H9 (cell line): ENCODE data around the gene PXDN. TPM values are rescaled to one million over a fixed set of nuclear protein-coding genes. Genes with fewer than 3 reads are reported as not detected.
A peak's percentile ranks its signal among the peaks of the same experiment; 100 is the strongest.

Experiments
- DNase-seq: peaks from one replicate; pipeline ENCODE4 v3.0.0-alpha.2; 2017
- H2AFZ ChIP-seq: one replicate; pipeline ENCODE4 v1.6.1; 2013; ENCODE audit warnings: mild to moderate bottlenecking, low read length, control low read depth, moderate library complexity
- H2AK5ac ChIP-seq: 2 replicates; pipeline ENCODE4 v1.6.1; 2013; ENCODE audit warnings: low read length, control low read depth, mixed read lengths; ENCODE audit not compliant: insufficient read length
- H2BK120ac ChIP-seq: one replicate; pipeline ENCODE4 v1.6.1; 2013; ENCODE audit warnings: low read depth, mild to moderate bottlenecking, low read length, control low read depth, inconsistent platforms; ENCODE audit not compliant: poor library complexity, severe bottlenecking
- H2BK12ac ChIP-seq: 2 replicates; pipeline ENCODE4 v1.6.1; 2013; ENCODE audit warnings: low read length, control low read depth, mixed read lengths, low read depth; ENCODE audit not compliant: insufficient read length
- H2BK15ac ChIP-seq: 2 replicates; pipeline ENCODE4 v1.6.1; 2013; ENCODE audit warnings: low read depth, low read length, control low read depth
- H2BK20ac ChIP-seq: one replicate; pipeline ENCODE4 v1.6.1; 2013; ENCODE audit warnings: low read depth, mild to moderate bottlenecking, low read length, control low read depth, inconsistent platforms; ENCODE audit not compliant: poor library complexity, severe bottlenecking
- H2BK5ac ChIP-seq: 2 replicates; pipeline ENCODE4 v1.6.1; 2013; ENCODE audit warnings: low read length, control low read depth, mixed read lengths; ENCODE audit not compliant: insufficient read length
- H3K14ac ChIP-seq: 2 replicates; pipeline ENCODE4 v1.6.1; 2013; ENCODE audit warnings: low read length, control low read depth; ENCODE audit not compliant: insufficient read depth
- H3K18ac ChIP-seq: 2 replicates; pipeline ENCODE4 v1.6.1; 2013; ENCODE audit warnings: low read depth, mild to moderate bottlenecking, mixed read lengths, low read length, control low read depth; ENCODE audit not compliant: insufficient read length
- H3K23ac ChIP-seq: 2 replicates; pipeline ENCODE4 v1.6.1; 2013; ENCODE audit warnings: low read length, control low read depth, mixed read lengths, low read depth; ENCODE audit not compliant: insufficient read length
- H3K23me2 ChIP-seq: 2 replicates; pipeline ENCODE4 v1.6.1; 2013; ENCODE audit warnings: low read depth, mild to moderate bottlenecking, mixed read lengths, low read length, control low read depth; ENCODE audit not compliant: insufficient read length, poor library complexity, severe bottlenecking
- H3K27ac ChIP-seq: 2 replicates; pipeline ENCODE4 v1.5.1; 2013; ENCODE audit warnings: low read length, control low read depth, mixed read lengths, low read depth; ENCODE audit not compliant: insufficient read length
- H3K27me3 ChIP-seq: 2 replicates; pipeline ENCODE4 v1.6.1; 2013; ENCODE audit warnings: low read length, control low read depth, inconsistent platforms; ENCODE audit not compliant: insufficient read depth
- H3K4ac ChIP-seq: 2 replicates; pipeline ENCODE4 v1.6.1; 2013; ENCODE audit warnings: low read depth, mild to moderate bottlenecking, control low read depth, inconsistent platforms, low read length, moderate library complexity
- H3K4me1 ChIP-seq: 2 replicates; pipeline ENCODE4 v1.6.1; 2013; ENCODE audit warnings: low read length, control low read depth, inconsistent platforms; ENCODE audit not compliant: insufficient read depth
- H3K4me2 ChIP-seq: 2 replicates; pipeline ENCODE4 v1.6.1; 2013; ENCODE audit warnings: low read length, control low read depth, mixed read lengths; ENCODE audit not compliant: insufficient read length, insufficient read depth
- H3K56ac ChIP-seq: 2 replicates; pipeline ENCODE4 v1.6.1; 2013; ENCODE audit warnings: low read depth, mild to moderate bottlenecking, mixed read lengths, low read length, control low read depth; ENCODE audit not compliant: insufficient read length
- H3K79me1 ChIP-seq: 2 replicates; pipeline ENCODE4 v1.6.1; 2013; ENCODE audit warnings: low read depth, mild to moderate bottlenecking, moderate library complexity, low read length, control low read depth, inconsistent platforms; ENCODE audit not compliant: insufficient read depth, poor library complexity, severe bottlenecking
- H3K79me2 ChIP-seq: 2 replicates; pipeline ENCODE4 v1.6.1; 2013; ENCODE audit warnings: low read length, control low read depth, inconsistent platforms; ENCODE audit not compliant: insufficient read depth
- H3K9ac ChIP-seq: 2 replicates; pipeline ENCODE4 v1.6.1; 2013; ENCODE audit warnings: low read length, control low read depth, mixed read lengths; ENCODE audit not compliant: insufficient read length; ENCODE audit errors: extremely low read depth
- H3K9me3 ChIP-seq: one replicate; pipeline ENCODE4 v1.6.1; 2013; ENCODE audit warnings: low read depth, low read length, inconsistent platforms; ENCODE audit not compliant: control insufficient read depth
- H3T11ph ChIP-seq: one replicate; pipeline ENCODE4 v1.6.1; 2013; ENCODE audit warnings: mild to moderate bottlenecking, low read length, control low read depth, inconsistent platforms
- H4K20me1 ChIP-seq: one replicate; pipeline ENCODE4 v1.6.1; 2013; ENCODE audit not compliant: control insufficient read depth, insufficient read length, insufficient read depth
- H4K5ac ChIP-seq: 2 replicates; pipeline ENCODE4 v1.6.1; 2013; ENCODE audit warnings: low read depth, mild to moderate bottlenecking, mixed read lengths, low read length, control low read depth; ENCODE audit not compliant: insufficient read length
- H4K8ac ChIP-seq: replicated peaks from 2 replicates; pipeline ENCODE4 v1.6.1; 2013; ENCODE audit warnings: low read length, control low read depth, mixed read lengths, low read depth; ENCODE audit not compliant: insufficient read length
- H4K91ac ChIP-seq: 2 replicates; pipeline ENCODE4 v1.6.1; 2013; ENCODE audit warnings: low read depth, mild to moderate bottlenecking, moderate library complexity, mixed read lengths, low read length, control low read depth; ENCODE audit not compliant: insufficient read length
- H3K27ac Mint-ChIP-seq, 3 experiments: 2 replicates in 2 of 3; 3 replicates in 1 of 3; pipeline ENCODE4 v1.8.0; 2020 to 2021; ENCODE audit warnings: mixed read lengths in 3 of 3, mild to moderate bottlenecking in 1 of 3, moderate library complexity in 1 of 3
- H3K27me3 Mint-ChIP-seq: 2 replicates; pipeline ENCODE4 v1.8.0; 2021; ENCODE audit warnings: low read depth, mild to moderate bottlenecking, moderate library complexity, mixed read lengths
- H3K36me3 Mint-ChIP-seq, 3 experiments: 2 replicates in 2 of 3; 3 replicates in 1 of 3; pipeline ENCODE4 v1.8.0; 2020 to 2021; ENCODE audit warnings: low read depth in 3 of 3, mixed read lengths in 3 of 3; ENCODE audit not compliant: insufficient read depth in 1 of 3
- H3K4me1 Mint-ChIP-seq, 2 experiments: 2 replicates each; pipeline ENCODE4 v1.8.0; 2020; ENCODE audit warnings: mixed read lengths in 2 of 2
- H3K4me3 Mint-ChIP-seq, 2 experiments: 2 replicates in 1 of 2; 3 replicates in 1 of 2; pipeline ENCODE4 v1.8.0; 2020 to 2021; ENCODE audit warnings: mild to moderate bottlenecking in 2 of 2, mixed read lengths in 2 of 2, moderate library complexity in 1 of 2
- H3K9me3 Mint-ChIP-seq, 2 experiments: 2 replicates in 1 of 2; 3 replicates in 1 of 2; pipeline ENCODE4 v1.8.0; 2020; ENCODE audit warnings: mild to moderate bottlenecking in 2 of 2, mixed read lengths in 2 of 2, moderate library complexity in 1 of 2
- WGBS: extraction: QIAGEN DNeasy Blood & Tissue Kit; methylation state at CpG from one replicate; pipeline ENCODE4 v1.1.7; 2013; ENCODE audit warnings: missing lambda C conversion rate, low lambda C conversion rate, mixed read lengths; ENCODE audit not compliant: insufficient read length; ENCODE audit errors: extremely low coverage; 5-methylcytosine and 5-hydroxymethylcytosine counted together
- total RNA-seq: library from RNA; stranded (reverse); gene quantifications from 2 replicates; pipeline ENCODE4 v1.2.1, GENCODE V29; 2021
- TF ChIP-seq, protein P1 (sequence below): fragments of 200-600 bp; sonication (generic); conservative IDR thresholded peaks from 3 replicates; pipeline ENCODE4 v1.8.0; 2021; ENCODE audit warnings: antibody characterized with exemption, mild to moderate bottlenecking

PXDN gene
- total RNA-seq, 1 experiment from 2014 or later, result 146 TPM

DNA sequence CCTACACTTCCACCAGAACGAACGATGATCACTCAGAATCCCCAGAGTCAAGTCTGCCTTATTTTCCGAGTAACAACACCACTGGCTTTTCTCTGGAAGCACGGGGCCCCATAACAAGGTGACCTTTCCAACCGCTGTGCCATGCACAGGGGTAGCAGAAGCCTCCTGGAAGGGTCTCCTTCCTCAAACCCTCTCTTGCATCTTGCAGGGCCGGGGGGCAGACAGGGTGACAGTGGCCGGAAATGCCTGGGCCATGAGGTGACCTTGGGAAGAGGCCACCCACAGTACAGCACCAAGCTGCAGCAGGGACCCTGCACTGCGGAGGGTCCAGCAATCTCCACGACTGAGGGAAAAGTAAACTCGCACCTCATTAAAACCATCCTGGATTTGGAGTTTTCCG, 108.5 kb downstream of the PXDN start:
- Histone ChIP-seq H2AK5ac (no peak overlapping the region), H3K27ac (no peak overlapping the region), H3K27me3 (no peaks in the 10 kb centered on the region), H3K18ac (no peak overlapping the region), H3K9me3 (no peaks in the 10 kb centered on the region), H3T11ph (no peak overlapping the region), H3K23ac (no peak overlapping the region), H3K9ac (no peak overlapping the region), H3K4me1 (no peaks in the 10 kb centered on the region), H4K8ac (no peak overlapping the region), H3K14ac (no peak overlapping the region), H4K5ac (no peak overlapping the region), H2BK20ac (no peak overlapping the region), H2AFZ (no peak overlapping the region), H2BK12ac (no peak overlapping the region), H3K56ac (no peak overlapping the region), H2BK5ac (no peak overlapping the region), H3K79me2 (no peaks in the 10 kb centered on the region), H4K91ac (no peak overlapping the region), H3K4me2 (no peak overlapping the region), H4K20me1 (no peaks in the 10 kb centered on the region), H3K4ac (no peak overlapping the region), H2BK120ac (no peak overlapping the region), H2BK15ac (no peak overlapping the region), H3K79me1 (no peaks in the 10 kb centered on the region), H3K23me2 (no peaks in the 10 kb centered on the region)
- Mint-ChIP-seq H3K27me3 (no peaks in the 10 kb centered on the region), H3K4me1 (no peaks in the 10 kb centered on the region), H3K4me3 (no peak overlapping the region), H3K36me3 (peaks cover 16 to 77% (median 54%) of the 10 kb centered on the region in 3 experiments; a peak in 6 of 7 replicates), H3K9me3 (no peaks in the 10 kb centered on the region), H3K27ac (peak overlapping the region in 2 of 3 experiments; percentile 32 to 53; a peak in 1 of 7 replicates)
- no CpG with 5 or more reads among the region's 11 CpGs for WGBS
- no peak for DNase-seq
- TF ChIP-seq, protein P1, sequence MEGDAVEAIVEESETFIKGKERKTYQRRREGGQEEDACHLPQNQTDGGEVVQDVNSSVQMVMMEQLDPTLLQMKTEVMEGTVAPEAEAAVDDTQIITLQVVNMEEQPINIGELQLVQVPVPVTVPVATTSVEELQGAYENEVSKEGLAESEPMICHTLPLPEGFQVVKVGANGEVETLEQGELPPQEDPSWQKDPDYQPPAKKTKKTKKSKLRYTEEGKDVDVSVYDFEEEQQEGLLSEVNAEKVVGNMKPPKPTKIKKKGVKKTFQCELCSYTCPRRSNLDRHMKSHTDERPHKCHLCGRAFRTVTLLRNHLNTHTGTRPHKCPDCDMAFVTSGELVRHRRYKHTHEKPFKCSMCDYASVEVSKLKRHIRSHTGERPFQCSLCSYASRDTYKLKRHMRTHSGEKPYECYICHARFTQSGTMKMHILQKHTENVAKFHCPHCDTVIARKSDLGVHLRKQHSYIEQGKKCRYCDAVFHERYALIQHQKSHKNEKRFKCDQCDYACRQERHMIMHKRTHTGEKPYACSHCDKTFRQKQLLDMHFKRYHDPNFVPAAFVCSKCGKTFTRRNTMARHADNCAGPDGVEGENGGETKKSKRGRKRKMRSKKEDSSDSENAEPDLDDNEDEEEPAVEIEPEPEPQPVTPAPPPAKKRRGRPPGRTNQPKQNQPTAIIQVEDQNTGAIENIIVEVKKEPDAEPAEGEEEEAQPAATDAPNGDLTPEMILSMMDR, result no peak
